ENCODE results near the gene MYL10.
"Not testable (repeated sequence)": the region's sequence is repeated elsewhere in the genome, so short reads cannot be mapped to it uniquely, and the experiment has no call there.

MYL10 gene

GRCh38 chr7:101617451-101618206 lies 11.5 kb downstream of the MYL10 start:
- no peak for DNase-seq

GRCh38 chr7:101615446-101615845 lies 13.7 kb downstream of the MYL10 start:
- DNase-seq = no peak

GRCh38 chr7:101614939-101615302 lies 14.2 kb downstream of the MYL10 start:
- no peak for DNase-seq

DNA sequence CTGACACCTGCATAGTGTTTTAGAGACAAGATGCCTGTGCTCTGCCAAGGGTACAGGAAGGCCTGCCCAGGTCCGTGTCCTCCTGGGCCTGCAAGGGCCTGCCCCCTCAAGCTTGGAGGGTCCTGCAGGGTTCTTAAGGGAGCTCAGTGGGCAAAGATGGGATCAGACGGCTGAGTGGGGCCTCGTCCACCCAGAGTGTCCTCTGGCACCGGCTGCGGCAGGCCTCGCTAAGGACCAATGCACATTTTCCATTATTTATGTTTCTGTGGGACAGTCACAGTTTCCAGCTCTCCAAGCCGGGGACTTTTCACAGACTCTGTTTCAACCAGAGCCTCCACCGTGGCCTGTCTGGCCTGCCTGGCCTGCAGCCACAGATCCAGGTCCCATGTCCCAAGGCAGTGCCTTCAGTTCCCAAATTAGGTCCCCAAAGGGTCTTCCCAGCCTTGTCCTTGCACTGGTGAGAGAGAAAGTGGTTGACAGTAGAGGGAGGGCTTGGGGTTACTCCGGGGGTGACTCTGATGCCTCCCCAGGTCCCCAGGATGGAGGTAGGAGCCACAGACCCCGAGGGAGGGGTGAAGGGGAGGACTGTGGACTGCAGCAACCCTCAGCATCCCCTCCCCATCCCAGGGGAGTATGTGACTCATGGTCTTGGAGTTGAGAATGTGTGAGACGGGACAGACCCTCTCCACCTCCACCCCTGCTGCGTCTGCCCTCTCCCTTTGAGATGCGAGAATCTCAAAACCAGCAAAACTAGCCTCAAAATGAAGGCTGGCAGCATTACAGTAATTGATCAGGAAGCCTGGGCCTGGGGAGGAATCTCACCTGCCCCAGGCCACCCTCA lies 14.8 kb downstream of the MYL10 start:
- DNase-seq = no peak

GRCh38 chr7:101612885-101613515 lies 16.1 kb downstream of the MYL10 start:
- no peak for DNase-seq

- no peak for DNase-seq
Observed at GRCh38 chr7:101608772-101609713, 20.1 kb downstream of the MYL10 start.

DNA sequence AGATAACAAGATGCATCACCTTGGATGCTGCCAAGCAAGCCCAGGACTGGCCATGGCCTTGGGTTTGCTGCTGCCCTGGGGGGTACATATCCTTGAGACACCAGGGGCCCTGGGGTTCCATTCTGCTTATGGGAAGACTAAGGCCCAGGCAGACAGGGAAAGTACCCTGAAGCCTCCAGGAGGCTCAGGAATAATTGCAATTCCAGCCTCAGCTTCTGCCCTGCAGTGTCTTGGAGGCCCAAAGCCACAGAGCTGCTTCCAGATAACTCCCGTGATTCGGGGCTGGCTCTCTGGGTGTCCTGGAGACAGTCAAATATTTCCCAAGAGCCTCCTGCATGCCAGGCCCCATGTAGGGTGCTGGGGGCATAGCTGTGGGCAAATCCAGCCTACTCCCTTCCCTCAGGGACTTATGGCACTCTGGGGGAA lies 22.6 kb downstream of the MYL10 start:
- DNase-seq = no peak

DNA sequence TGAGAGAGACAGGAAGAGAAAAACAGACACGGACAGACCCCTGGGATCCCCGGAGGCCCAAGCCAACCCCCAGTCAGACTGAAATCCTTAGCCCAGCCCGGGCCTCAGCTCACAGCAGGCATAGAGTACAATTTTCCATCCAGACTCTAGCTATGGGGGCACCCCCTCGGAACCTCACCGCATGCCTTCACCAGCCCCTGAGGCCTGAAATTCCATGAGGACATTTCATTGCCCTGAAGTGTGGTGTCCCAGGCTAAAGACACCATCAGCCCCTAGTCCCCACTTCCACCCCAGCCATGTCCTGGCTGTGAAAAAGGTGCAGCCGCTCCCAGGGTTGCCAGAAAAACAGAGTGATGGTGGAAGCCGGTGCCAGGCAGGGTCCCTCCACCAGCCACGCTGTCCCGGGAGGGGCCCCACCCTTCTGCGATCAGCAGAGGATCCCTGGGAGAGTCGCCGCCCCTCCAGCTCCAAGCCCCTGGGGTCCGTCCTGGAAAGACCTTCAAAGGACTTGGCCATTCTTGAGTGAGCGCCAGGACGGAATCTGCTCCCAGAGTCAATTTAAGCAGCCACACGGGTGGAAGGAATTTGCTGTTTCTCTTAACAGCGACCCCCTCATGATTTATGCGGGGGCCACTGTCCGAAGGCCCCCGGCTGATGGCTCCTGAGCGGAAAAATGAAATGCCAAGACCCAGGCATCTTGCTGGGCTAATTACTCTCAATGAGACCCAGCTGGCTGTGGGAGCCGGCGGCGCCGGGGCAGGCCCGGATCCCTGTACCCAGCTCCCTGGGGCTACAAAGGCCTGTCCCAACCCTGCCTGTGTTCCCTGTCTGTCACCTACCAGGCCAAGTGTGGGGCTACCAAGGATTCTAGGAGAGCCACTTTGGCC lies 23.2 kb downstream of the MYL10 start:
- no peak for DNase-seq

DNA sequence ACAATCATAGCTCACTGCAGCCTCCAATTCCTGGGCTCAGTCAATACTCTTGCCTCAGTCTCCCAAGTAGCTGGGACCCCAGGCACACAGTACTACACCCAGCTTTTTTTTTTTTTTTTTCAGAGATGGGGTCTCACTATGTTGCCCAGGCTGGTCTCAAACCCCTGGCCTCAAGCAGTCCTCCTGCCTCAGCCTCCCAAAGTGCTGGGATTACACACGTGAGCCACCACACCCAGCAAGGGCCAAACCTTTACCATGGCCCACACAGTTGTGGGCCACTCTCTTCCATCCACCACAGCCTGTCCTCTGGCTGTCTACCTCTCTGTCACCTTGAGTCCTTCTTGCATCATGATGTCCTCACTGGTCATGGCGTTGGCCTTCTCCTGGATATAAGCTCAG lies 24.2 kb downstream of the MYL10 start:
- DNase-seq = not testable (repeated sequence)

GRCh38 chr7:101604331-101604933 lies 24.7 kb downstream of the MYL10 start:
- no peak for DNase-seq

- peak; percentile 69 for DNase-seq
Observed at GRCh38 chr7:101602484-101603241, 26.4 kb downstream of the MYL10 start.

- DNase-seq = no peak
Observed at GRCh38 chr7:101602082-101602481, 27.0 kb downstream of the MYL10 start.

- DNase-seq = no peak
Observed at GRCh38 chr7:101599787-101600186, 29.3 kb downstream of the MYL10 start.

DNA sequence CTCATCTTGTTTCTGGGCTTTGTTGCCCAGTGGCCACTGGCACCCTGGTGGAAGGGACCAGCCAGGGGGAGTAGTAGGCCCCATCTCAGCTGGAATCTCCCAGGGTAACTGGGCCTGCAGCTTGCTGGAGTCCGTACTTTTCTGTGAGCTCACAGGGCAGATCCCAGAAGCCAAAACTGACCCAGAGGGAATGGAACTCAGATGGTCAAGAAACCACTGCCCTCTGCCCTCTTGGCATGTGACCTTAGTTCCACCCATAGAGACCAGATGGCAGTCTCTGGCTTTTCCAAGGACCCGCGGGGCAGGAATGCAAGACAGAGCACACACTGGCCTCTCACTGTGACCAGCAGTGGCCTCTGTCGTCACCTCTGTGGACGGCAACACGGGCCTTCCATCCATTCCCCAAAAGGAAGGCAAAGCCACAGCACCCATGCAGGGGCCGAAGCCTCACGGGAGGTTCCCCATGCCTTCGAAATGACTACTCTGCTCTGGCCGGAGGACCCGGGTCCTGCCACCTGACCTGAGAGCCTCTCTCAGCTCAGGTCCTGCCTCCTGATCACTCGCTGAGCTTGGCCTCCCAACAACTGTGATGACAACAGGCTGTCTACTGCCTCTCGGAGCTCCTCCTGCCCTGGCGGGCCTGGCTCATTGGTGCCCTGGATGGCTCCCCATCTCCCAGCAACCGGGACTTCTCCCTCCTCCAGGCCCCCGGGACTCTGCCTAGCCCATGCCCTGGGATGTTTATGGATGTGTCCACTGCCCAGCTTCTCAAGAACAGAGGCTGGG lies 29.9 kb downstream of the MYL10 start:
- DNase-seq = no peak

GRCh38 chr7:101598422-101598985 lies 30.6 kb downstream of the MYL10 start:
- DNase-seq = no peak

DNA sequence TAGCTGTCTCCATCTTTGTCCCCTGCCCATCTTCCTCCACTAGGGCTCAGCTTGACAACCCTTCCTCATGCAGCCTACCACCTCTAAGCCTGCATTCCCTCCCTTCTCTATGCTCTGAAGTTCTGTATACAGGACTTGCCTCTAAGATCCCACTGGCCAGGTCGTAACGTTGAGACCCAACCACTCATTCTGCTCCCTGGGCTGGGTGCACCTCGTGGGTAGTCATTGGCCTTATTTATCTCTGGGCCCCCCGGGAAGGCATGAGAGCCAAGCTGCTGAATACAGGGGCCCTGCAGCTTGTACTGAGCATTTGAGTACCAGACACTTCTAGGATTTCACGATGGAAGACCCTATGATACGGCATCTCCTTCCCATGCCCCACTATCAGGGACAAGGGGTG lies 31.2 kb downstream of the MYL10 start:
- DNase-seq = no peak

GRCh38 chr7:101596898-101597297 lies 32.2 kb downstream of the MYL10 start:
- no peak for DNase-seq

GRCh38 chr7:101595766-101596537 lies 33.1 kb downstream of the MYL10 start:
- DNase-seq = no peak

All from NCI-H1694 (cell line).